Neural crest cell (in vitro differentiated cells): ENCODE data around the gene SCN10A. TPM values are rescaled to one million over a fixed set of nuclear protein-coding genes. Genes with fewer than 3 reads are reported as not detected.

Experiments
- DNase-seq: peaks from one replicate; pipeline ENCODE4 v3.0.0; 2021; ENCODE audit warnings: low read depth, mixed read lengths, low spot score
- H3K27ac Mint-ChIP-seq: one replicate; pipeline ENCODE4 v1.8.0; 2021; ENCODE audit warnings: mild to moderate bottlenecking, mixed read lengths; ENCODE audit not compliant: unreplicated experiment
- H3K27me3 Mint-ChIP-seq: 2 replicates; pipeline ENCODE4 v1.8.0; 2021; ENCODE audit warnings: low read depth, mild to moderate bottlenecking, mixed read lengths
- H3K36me3 Mint-ChIP-seq: 2 replicates; pipeline ENCODE4 v1.8.0; 2021; ENCODE audit warnings: low read depth, mild to moderate bottlenecking, mixed read lengths
- H3K4me1 Mint-ChIP-seq: 2 replicates; pipeline ENCODE4 v1.8.0; 2021; ENCODE audit warnings: mixed read lengths
- H3K4me3 Mint-ChIP-seq: one replicate; pipeline ENCODE4 v1.8.0; 2021; ENCODE audit warnings: mild to moderate bottlenecking, mixed read lengths
- H3K9me3 Mint-ChIP-seq: 2 replicates; pipeline ENCODE4 v1.8.0; 2021; ENCODE audit warnings: mixed read lengths
- total RNA-seq: library from RNA; stranded (reverse); gene quantifications from 2 replicates; pipeline ENCODE4 v1.2.1, GENCODE V29; 2021
- TF ChIP-seq, protein P1 (sequence below): fragments of 200-600 bp; sonication (generic); conservative IDR thresholded peaks from 2 replicates; pipeline ENCODE4 v1.5.0; 2021; ENCODE audit warnings: antibody characterized with exemption, mild to moderate bottlenecking

SCN10A gene
- total RNA-seq, 1 donor from 2014 or later: not detected

DNA sequence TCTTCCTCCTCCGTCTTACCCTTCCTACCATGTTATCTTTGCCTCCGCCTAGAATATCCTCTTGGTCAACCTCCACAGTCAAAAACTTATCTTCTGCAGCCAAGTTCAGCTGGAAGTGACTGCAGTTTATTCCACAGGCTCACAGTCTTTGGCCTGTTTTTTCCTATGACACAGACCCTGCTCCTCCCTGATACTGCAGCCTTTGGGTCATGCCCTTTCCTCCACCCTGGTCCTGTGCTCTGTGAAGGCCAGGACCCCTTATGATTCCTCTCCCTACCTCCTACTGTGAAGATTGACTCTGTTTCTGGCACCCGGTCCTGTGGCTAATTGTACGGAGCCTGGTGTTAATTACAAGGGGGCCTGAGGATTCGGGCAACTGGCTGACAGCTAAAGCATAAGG is 117.3 kb downstream of the SCN10A start:
- Mint-ChIP-seq H3K36me3 (no peaks in the 10 kb centered on the region), H3K27me3 (peaks cover 4% of the 10 kb centered on the region), H3K4me1 (no peaks in the 10 kb centered on the region), H3K9me3 (no peaks in the 10 kb centered on the region), H3K27ac (no peak overlapping the region), H3K4me3 (no peak overlapping the region)
- no peak for DNase-seq
- TF ChIP-seq, protein P1, sequence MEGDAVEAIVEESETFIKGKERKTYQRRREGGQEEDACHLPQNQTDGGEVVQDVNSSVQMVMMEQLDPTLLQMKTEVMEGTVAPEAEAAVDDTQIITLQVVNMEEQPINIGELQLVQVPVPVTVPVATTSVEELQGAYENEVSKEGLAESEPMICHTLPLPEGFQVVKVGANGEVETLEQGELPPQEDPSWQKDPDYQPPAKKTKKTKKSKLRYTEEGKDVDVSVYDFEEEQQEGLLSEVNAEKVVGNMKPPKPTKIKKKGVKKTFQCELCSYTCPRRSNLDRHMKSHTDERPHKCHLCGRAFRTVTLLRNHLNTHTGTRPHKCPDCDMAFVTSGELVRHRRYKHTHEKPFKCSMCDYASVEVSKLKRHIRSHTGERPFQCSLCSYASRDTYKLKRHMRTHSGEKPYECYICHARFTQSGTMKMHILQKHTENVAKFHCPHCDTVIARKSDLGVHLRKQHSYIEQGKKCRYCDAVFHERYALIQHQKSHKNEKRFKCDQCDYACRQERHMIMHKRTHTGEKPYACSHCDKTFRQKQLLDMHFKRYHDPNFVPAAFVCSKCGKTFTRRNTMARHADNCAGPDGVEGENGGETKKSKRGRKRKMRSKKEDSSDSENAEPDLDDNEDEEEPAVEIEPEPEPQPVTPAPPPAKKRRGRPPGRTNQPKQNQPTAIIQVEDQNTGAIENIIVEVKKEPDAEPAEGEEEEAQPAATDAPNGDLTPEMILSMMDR: no peak

DNA sequence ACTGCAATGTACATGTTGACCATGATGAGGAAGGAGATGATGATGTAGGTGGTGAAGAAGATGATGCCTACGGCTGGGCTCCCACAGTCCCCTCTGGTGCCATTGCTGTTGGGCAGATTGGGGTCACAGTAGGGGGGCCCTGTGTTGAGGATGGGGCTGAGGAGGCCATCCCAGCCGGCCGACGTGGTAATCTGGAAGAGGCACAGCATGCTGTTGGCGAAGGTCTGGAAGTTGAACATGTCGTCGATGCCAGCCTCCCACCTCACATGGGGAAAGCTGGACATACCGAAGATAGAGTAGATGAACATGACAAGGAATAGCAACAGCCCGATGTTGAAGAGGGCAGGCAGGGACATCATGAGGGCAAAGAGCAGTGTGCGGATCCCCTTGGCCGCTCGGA is 118.0 kb downstream of the SCN10A start:
- H3K4me1 Mint-ChIP-seq: no peaks in the 10 kb centered on the region
- peaks cover 4% of the 10 kb centered on the region for H3K27me3 Mint-ChIP-seq
- TF ChIP-seq, protein P1: no peak
- no peak overlapping the region for H3K4me3 Mint-ChIP-seq
- DNase-seq: no peak
- no peaks in the 10 kb centered on the region for H3K9me3 Mint-ChIP-seq
- no peak overlapping the region for H3K27ac Mint-ChIP-seq
- no peaks in the 10 kb centered on the region for H3K36me3 Mint-ChIP-seq

DNA sequence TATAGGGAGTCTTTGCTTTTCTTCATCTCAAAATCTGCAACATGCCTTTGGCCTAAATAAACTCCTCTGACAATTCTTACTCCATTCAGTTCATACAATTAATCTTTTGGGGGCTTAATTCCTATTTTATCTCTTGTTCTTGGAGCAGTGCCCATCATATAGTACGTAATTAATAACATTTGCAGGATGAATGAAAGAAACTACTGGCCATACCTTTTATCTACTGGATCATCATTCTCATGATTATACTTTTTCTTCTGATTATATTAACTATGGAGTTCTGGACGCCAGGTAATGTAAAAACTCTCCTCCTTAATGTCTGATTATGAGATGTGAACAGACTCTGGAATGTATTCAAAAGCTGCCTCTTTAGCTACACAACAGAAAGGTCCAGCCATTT is 120.0 kb downstream of the SCN10A start:
- no peaks in the 10 kb centered on the region for H3K36me3 Mint-ChIP-seq
- H3K27ac Mint-ChIP-seq: no peak overlapping the region
- no peaks in the 10 kb centered on the region for H3K4me1 Mint-ChIP-seq
- H3K4me3 Mint-ChIP-seq: no peak overlapping the region
- TF ChIP-seq, protein P1: no peak
- peaks cover under 1% of the 10 kb centered on the region for H3K27me3 Mint-ChIP-seq
- no peak for DNase-seq
- H3K9me3 Mint-ChIP-seq: no peaks in the 10 kb centered on the region

DNA sequence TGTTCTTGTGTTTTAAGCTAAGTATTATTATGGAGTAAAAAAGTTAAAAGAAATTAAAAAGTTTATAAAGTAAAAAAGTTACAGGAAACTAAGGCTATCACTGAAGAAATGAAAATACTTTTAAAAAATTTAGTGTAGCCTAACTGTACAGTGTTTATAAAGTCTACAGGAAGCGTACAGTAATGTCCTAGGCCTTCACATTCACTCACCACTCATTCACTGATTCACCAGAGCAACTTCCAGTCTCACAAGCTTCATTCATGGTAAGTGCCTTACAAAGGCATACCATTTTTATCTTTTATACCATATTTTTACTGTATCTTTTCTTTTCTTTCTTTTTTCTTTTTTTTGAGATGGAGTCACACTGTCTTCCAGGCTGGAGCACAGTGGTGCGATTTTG is 125.8 kb downstream of the SCN10A start:
- Mint-ChIP-seq H3K9me3 (no peaks in the 10 kb centered on the region), H3K27ac (no peak overlapping the region), H3K4me1 (no peaks in the 10 kb centered on the region), H3K4me3 (no peak overlapping the region), H3K36me3 (no peaks in the 10 kb centered on the region), H3K27me3 (peaks cover 17% of the 10 kb centered on the region)
- TF ChIP-seq, protein P1: no peak
- DNase-seq: no peak

DNA sequence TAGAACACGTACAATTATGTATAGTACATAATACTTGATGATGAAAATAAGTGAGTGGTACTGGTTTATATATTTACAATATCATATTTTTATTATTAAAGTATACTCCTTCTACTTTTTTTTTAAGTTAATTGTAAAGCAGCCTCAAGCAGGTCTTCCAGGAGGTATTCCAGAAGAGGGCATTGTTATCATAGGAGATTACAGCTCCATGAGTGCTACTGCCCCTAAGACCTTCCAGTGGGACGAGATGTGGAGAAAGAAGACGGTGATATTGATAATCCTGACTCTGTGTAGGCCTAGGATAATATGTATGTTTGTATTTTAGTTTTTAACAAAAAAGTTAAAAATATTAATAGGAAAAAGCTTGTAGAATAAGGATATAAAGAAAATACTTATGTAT is 126.2 kb downstream of the SCN10A start:
- Mint-ChIP-seq H3K9me3 (no peaks in the 10 kb centered on the region), H3K4me3 (no peak overlapping the region), H3K4me1 (no peaks in the 10 kb centered on the region), H3K27me3 (peaks cover 17% of the 10 kb centered on the region), H3K27ac (no peak overlapping the region), H3K36me3 (no peaks in the 10 kb centered on the region)
- TF ChIP-seq, protein P1: no peak
- no peak for DNase-seq

DNA sequence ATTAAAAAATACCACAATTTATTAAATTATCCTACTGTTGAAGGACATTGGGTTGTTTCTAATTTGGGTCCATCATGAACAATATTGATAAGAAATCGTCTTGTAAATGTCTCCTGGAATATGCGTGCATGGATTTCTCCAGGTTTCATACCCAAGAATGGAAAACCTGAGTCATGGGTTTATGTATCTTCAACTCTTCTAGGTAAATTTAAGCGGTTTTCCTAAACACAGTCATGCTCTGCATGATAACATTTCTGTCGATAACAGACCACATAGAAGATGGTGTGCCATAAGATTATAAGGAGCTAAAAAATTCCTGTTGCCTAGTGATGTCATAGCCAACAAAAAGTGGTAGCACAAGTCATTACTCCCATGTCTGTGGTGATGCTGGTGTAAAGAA is 126.7 kb downstream of the SCN10A start:
- no peak overlapping the region for H3K4me3 Mint-ChIP-seq
- TF ChIP-seq, protein P1: no peak
- H3K9me3 Mint-ChIP-seq: no peaks in the 10 kb centered on the region
- DNase-seq: no peak
- H3K4me1 Mint-ChIP-seq: no peaks in the 10 kb centered on the region
- H3K27me3 Mint-ChIP-seq: peaks cover 17% of the 10 kb centered on the region
- no peaks in the 10 kb centered on the region for H3K36me3 Mint-ChIP-seq
- H3K27ac Mint-ChIP-seq: no peak overlapping the region
